HepG2 (cell line): ENCODE results near the gene EIF1. TPM values are rescaled to one million over a fixed set of nuclear protein-coding genes. Genes with fewer than 3 reads are reported as not detected.

Experiments used
- BORCS8-MEF2B ChIP-seq: sonication (generic); formaldehyde crosslinking; IDR thresholded peaks from 2 replicates; pipeline ENCODE4 v1.8.0; 2022; ENCODE audit warnings: mild to moderate bottlenecking, missing genetic modification reagents
- DNMT1 ChIP-seq: sonication (generic); formaldehyde crosslinking; IDR thresholded peaks from 2 replicates; pipeline ENCODE4 v1.5.1; 2020; ENCODE audit warnings: mild to moderate bottlenecking, missing genetic modification reagents
- ESRRA ChIP-seq: sonication (generic); formaldehyde crosslinking; IDR thresholded peaks from 2 replicates; pipeline ENCODE4 v1.5.1; 2020; ENCODE audit warnings: mild to moderate bottlenecking, low read depth, missing genetic modification reagents
- EZH2 ChIP-seq: conservative IDR thresholded peaks from 2 replicates; pipeline ENCODE4 v1.6.1; 2012; ENCODE audit warnings: mild to moderate bottlenecking, low read depth, low read length, moderate library complexity
- HOMEZ ChIP-seq: IDR thresholded peaks from 2 replicates; pipeline ENCODE4 v1.6.1; 2016; ENCODE audit warnings: low read depth
- KAT2B ChIP-seq: fragments of 150-350 bp; IDR thresholded peaks from 2 replicates; pipeline ENCODE4 v1.6.1; 2014; ENCODE audit warnings: low read depth, low read length, borderline replicate concordance
- MXD1 ChIP-seq: sonication (generic); formaldehyde crosslinking; IDR thresholded peaks from 2 replicates; pipeline ENCODE4 v1.4.0; 2020; ENCODE audit warnings: mild to moderate bottlenecking, missing genetic modification reagents
- MXD3 ChIP-seq: IDR thresholded peaks from 2 replicates; pipeline ENCODE4 v1.6.1; 2016; ENCODE audit warnings: mild to moderate bottlenecking, missing biosample characterization, missing genetic modification reagents
- POGK ChIP-seq: sonication (generic); formaldehyde crosslinking; conservative IDR thresholded peaks from 2 replicates; pipeline ENCODE4 v1.8.0; 2022; ENCODE audit warnings: mild to moderate bottlenecking, moderate library complexity, missing genetic modification reagents
- PREB ChIP-seq: sonication (generic); formaldehyde crosslinking; IDR thresholded peaks from 2 replicates; pipeline ENCODE4 v1.4.0; 2020; ENCODE audit warnings: missing genetic modification reagents
- SOX13 ChIP-seq, 3 experiments: fragments of 450-650 bp in 1 of 3; sonication (generic) in 1 of 3; formaldehyde crosslinking in 1 of 3; IDR thresholded peaks in 2 of 3; conservative IDR thresholded peaks in 1 of 3; 2 replicates each; pipeline versions ENCODE4 v1.5.0 to v1.6.1; 2016 to 2020; ENCODE audit warnings: antibody characterized with exemption in 1 of 3, mild to moderate bottlenecking in 1 of 3, missing compliant biosample characterization in 1 of 3, missing genetic modification reagents in 1 of 3, moderate library complexity in 1 of 3
- THAP11 ChIP-seq: IDR thresholded peaks from 2 replicates; pipeline ENCODE4 v1.6.1; 2016; ENCODE audit warnings: missing biosample characterization, missing genetic modification reagents
- ZBTB1 ChIP-seq: sonication (generic); formaldehyde crosslinking; IDR thresholded peaks from 2 replicates; pipeline ENCODE4 v1.4.0; 2020; ENCODE audit warnings: missing genetic modification reagents, borderline replicate concordance
- ZBTB3 ChIP-seq: sonication (generic); formaldehyde crosslinking; IDR thresholded peaks from 2 replicates; pipeline ENCODE4 v1.4.0; 2020; ENCODE audit warnings: low read depth, mild to moderate bottlenecking, moderate library complexity, missing genetic modification reagents, borderline replicate concordance
- ZFP36 ChIP-seq: fragments of 150-350 bp; IDR thresholded peaks from 2 replicates; pipeline ENCODE4 v1.6.1; 2018; ENCODE audit warnings: borderline replicate concordance, low read length, low read depth; ENCODE audit not compliant: partially characterized antibody
- ZFP91 ChIP-seq: sonication (generic); formaldehyde crosslinking; IDR thresholded peaks from 2 replicates; pipeline ENCODE4 v1.9.0; 2022; ENCODE audit warnings: missing genetic modification reagents, mild to moderate bottlenecking, borderline replicate concordance
- ZNF430 ChIP-seq: sonication (generic); formaldehyde crosslinking; IDR thresholded peaks from 2 replicates; pipeline ENCODE4 v1.9.0; 2021; ENCODE audit warnings: mild to moderate bottlenecking, missing genetic modification reagents
- ZNF431 ChIP-seq: sonication (generic); formaldehyde crosslinking; IDR thresholded peaks from 2 replicates; pipeline ENCODE4 v1.9.0; 2022; ENCODE audit warnings: missing genetic modification reagents, low read depth, mild to moderate bottlenecking, borderline replicate concordance
- ZNF580 ChIP-seq: IDR thresholded peaks from 2 replicates; pipeline ENCODE4 v1.6.1; 2016; ENCODE audit warnings: low read depth, borderline replicate concordance
- ZNF747 ChIP-seq: sonication (generic); formaldehyde crosslinking; IDR thresholded peaks from 2 replicates; pipeline ENCODE4 v1.8.1; 2023; ENCODE audit warnings: missing genetic modification reagents, mild to moderate bottlenecking, borderline replicate concordance
- ZNF839 ChIP-seq: sonication (generic); formaldehyde crosslinking; IDR thresholded peaks from 2 replicates; pipeline ENCODE4 v1.4.0; 2020; ENCODE audit warnings: missing genetic modification reagents, mild to moderate bottlenecking, borderline replicate concordance
- ZNF879 ChIP-seq: sonication (generic); formaldehyde crosslinking; IDR thresholded peaks from 2 replicates; pipeline ENCODE4 v1.8.1; 2023; ENCODE audit warnings: missing genetic modification reagents
- polyA plus RNA-seq, 8 experiments: library from polyadenylated mRNA; depleted of rRNA in 3 of 8; stranded (reverse) in 7 of 8; unstranded in 1 of 8; fragments of >200 nt; fragmentation: Illumina TruSeq in 4 of 8; extraction: Trizol in 4 of 8; gene quantifications; 2 replicates each; pipeline versions ENCODE4 v1.2.1 to v1.2.3, GENCODE V29; 2011 to 2016; ENCODE audit warnings: low read depth in 4 of 8, missing spikeins in 1 of 8, mixed read lengths in 1 of 8; ENCODE audit not compliant: insufficient read depth in 1 of 8
- total RNA-seq, 5 experiments: library from RNA; depleted of rRNA; stranded (reverse); fragments of >200 nt; fragmentation: Illumina TruSeq; extraction: Trizol; gene quantifications; 2 replicates each; pipeline ENCODE4 v1.2.3, GENCODE V29; 2016; ENCODE audit warnings: low read depth in 1 of 5

Gene EIF1
- total and polyA plus RNA-seq, 2 of the 13 experiments (the other 11 are each of a cell fraction or from before 2014, with no cell fraction given), result 147 to 517 TPM

- peak; percentile 10; the same call in 1 of the 2 replicates for TF ChIP-seq ZFP91
- TF ChIP-seq BORCS8-MEF2B (CRISPR knock-in tag), result no peak
- TF ChIP-seq ZNF430 (CRISPR knock-in tag), result peak; percentile 42; the same call in 1 of the 2 replicates
- no peak for TF ChIP-seq ZNF431 (CRISPR knock-in tag)
- TF ChIP-seq ZNF747 (CRISPR knock-in tag), result no peak
- TF ChIP-seq ZBTB1 (CRISPR knock-in tag), result no peak
- no peak for TF ChIP-seq SOX13 (IDR thresholded peaks at IDR 0.05)
- TF ChIP-seq SOX13 (CRISPR knock-in tag; conservative IDR thresholded peaks at IDR 0.05 in 1 of 2, IDR thresholded peaks at IDR 0.05 in 1 of 2), result no peak
- TF ChIP-seq ESRRA (CRISPR knock-in tag), result no peak
- TF ChIP-seq EZH2, result no peak
- TF ChIP-seq ZBTB3 (CRISPR knock-in tag), result peak; percentile 25; the same call in 1 of the 2 replicates
- no peak for TF ChIP-seq KAT2B
- no peak for TF ChIP-seq ZNF879 (CRISPR knock-in tag)
- no peak for TF ChIP-seq ZFP36
- peak; percentile 33; the same call in 1 of the 2 replicates for TF ChIP-seq ZNF580 (CRISPR knock-in tag)
- 0 out of 2 replicates have a peak, but pooled peaks have one; percentile 3 for TF ChIP-seq POGK (CRISPR knock-in tag)
- TF ChIP-seq HOMEZ (CRISPR knock-in tag), result no peak
- no peak for TF ChIP-seq MXD1 (CRISPR knock-in tag)
- peak; percentile 73 for TF ChIP-seq MXD3 (CRISPR knock-in tag)
- TF ChIP-seq PREB (CRISPR knock-in tag), result no peak
- TF ChIP-seq DNMT1 (CRISPR knock-in tag), result peak; percentile 37; the same call in 1 of the 2 replicates
- no peak for TF ChIP-seq ZNF839 (CRISPR knock-in tag)
- TF ChIP-seq THAP11 (CRISPR knock-in tag), result peak; percentile 30; the same call in 1 of the 2 replicates
Measured at GRCh38 chr17:41647940-41648410, 40.7 kb upstream of the EIF1 start (continued).
